Limb (tissue), 2 donors: ENCODE data around the gene KCNT2.
"Not testable (repeated sequence)": the region's sequence is repeated elsewhere in the genome, so short reads cannot be mapped to it uniquely, and the experiment has no call there.

Experiments used
- DNase-seq, 2 donors: peaks; one replicate each; pipeline ENCODE4 v3.0.0-alpha.2; 2016; ENCODE audit errors: extremely low spot score in 2 of 2

The KCNT2 gene

GRCh38 chr1:196323869-196324268 lies 284.4 kb downstream of the KCNT2 start:
- no peak for DNase-seq

- DNase-seq = no peak
These were observed 288.9 kb downstream of the KCNT2 start for GRCh38 chr1:196319301-196319700.

GRCh38 chr1:196317535-196318522 lies 290.4 kb downstream of the KCNT2 start:
- peak; percentile 58 to 71 for DNase-seq

- DNase-seq = no peak
These were observed 295.5 kb downstream of the KCNT2 start for GRCh38 chr1:196312739-196313138.

- peak in 1 of 2 donors; percentile 58 for DNase-seq
These were observed 298.9 kb downstream of the KCNT2 start for GRCh38 chr1:196309386-196309785.

GRCh38 chr1:196308176-196308575 lies 300.1 kb downstream of the KCNT2 start:
- DNase-seq = no peak

GRCh38 chr1:196306421-196306820 lies 301.8 kb downstream of the KCNT2 start:
- no peak for DNase-seq

GRCh38 chr1:196305216-196305615 lies 303.0 kb downstream of the KCNT2 start:
- DNase-seq = no peak

- no peak for DNase-seq
These were observed 305.3 kb downstream of the KCNT2 start for GRCh38 chr1:196302981-196303380.

GRCh38 chr1:196302420-196302819 lies 305.8 kb downstream of the KCNT2 start:
- no peak for DNase-seq

- DNase-seq = no peak
These were observed 312.5 kb downstream of the KCNT2 start for GRCh38 chr1:196295766-196296165.

- DNase-seq = no peak
These were observed 329.4 kb downstream of the KCNT2 start for GRCh38 chr1:196278816-196279215.

- DNase-seq = no peak
These were observed 330.4 kb downstream of the KCNT2 start for GRCh38 chr1:196277860-196278259.

GRCh38 chr1:196271212-196271947 lies 336.9 kb downstream of the KCNT2 start:
- no peak for DNase-seq

- DNase-seq = not testable (repeated sequence)
These were observed 345.2 kb downstream of the KCNT2 start for GRCh38 chr1:196263086-196263485.

- DNase-seq = no peak
These were observed 348.0 kb downstream of the KCNT2 start for GRCh38 chr1:196260270-196260669.

- DNase-seq = no peak
These were observed 348.9 kb downstream of the KCNT2 start for GRCh38 chr1:196259316-196259715.

- no peak for DNase-seq
These were observed 352.5 kb downstream of the KCNT2 start for GRCh38 chr1:196255762-196256161.

GRCh38 chr1:196229546-196229945 lies 378.7 kb downstream of the KCNT2 start:
- no peak for DNase-seq

GRCh38 chr1:196214866-196215265 lies 393.4 kb downstream of the KCNT2 start:
- DNase-seq = no peak

- peak in 1 of 2 donors; percentile 13 for DNase-seq
These were observed 398.3 kb downstream of the KCNT2 start for GRCh38 chr1:196209983-196210382.

GRCh38 chr1:196209265-196209664 lies 399.0 kb downstream of the KCNT2 start:
- DNase-seq = peak in 1 of 2 donors; percentile 14
